Type B pancreatic cell (in vitro differentiated cells): ENCODE data around the gene FAH. TPM values are rescaled to one million over a fixed set of nuclear protein-coding genes. Genes with fewer than 3 reads are reported as not detected.
"Not testable (repeated sequence)": the region's sequence is repeated elsewhere in the genome, so short reads cannot be mapped to it uniquely, and the experiment has no call there.

Experiments used
- DNase-seq: peaks from one replicate; pipeline ENCODE4 v3.0.0; 2021; ENCODE audit warnings: mixed read lengths; ENCODE audit not compliant: unreplicated experiment; ENCODE audit errors: extremely low spot score
- H3K27ac Mint-ChIP-seq: 2 replicates; pipeline ENCODE4 v1.8.0; 2021; ENCODE audit warnings: mild to moderate bottlenecking, mixed read lengths
- H3K27me3 Mint-ChIP-seq: 2 replicates; pipeline ENCODE4 v1.8.0; 2021; ENCODE audit warnings: mixed read lengths
- H3K36me3 Mint-ChIP-seq: 2 replicates; pipeline ENCODE4 v1.8.0; 2021; ENCODE audit warnings: mixed read lengths
- H3K4me1 Mint-ChIP-seq: one replicate; pipeline ENCODE4 v1.8.0; 2021; ENCODE audit warnings: mixed read lengths; ENCODE audit not compliant: unreplicated experiment
- H3K4me3 Mint-ChIP-seq: 2 replicates; pipeline ENCODE4 v1.8.0; 2021; ENCODE audit warnings: mild to moderate bottlenecking, mixed read lengths
- H3K9me3 Mint-ChIP-seq: 2 replicates; pipeline ENCODE4 v1.8.0; 2021; ENCODE audit warnings: mixed read lengths
- CTCF ChIP-seq: fragments of 200-600 bp; sonication (generic); conservative IDR thresholded peaks from 2 replicates; pipeline ENCODE4 v1.5.0; 2021; ENCODE audit warnings: antibody characterized with exemption, mild to moderate bottlenecking
- total RNA-seq: library from RNA; stranded (reverse); gene quantifications from 2 replicates; pipeline ENCODE4 v1.2.1, GENCODE V29; 2021; ENCODE audit warnings: low replicate concordance

FAH gene
- total RNA-seq, 1 donor from 2014 or later, result 25.8 TPM

DNA sequence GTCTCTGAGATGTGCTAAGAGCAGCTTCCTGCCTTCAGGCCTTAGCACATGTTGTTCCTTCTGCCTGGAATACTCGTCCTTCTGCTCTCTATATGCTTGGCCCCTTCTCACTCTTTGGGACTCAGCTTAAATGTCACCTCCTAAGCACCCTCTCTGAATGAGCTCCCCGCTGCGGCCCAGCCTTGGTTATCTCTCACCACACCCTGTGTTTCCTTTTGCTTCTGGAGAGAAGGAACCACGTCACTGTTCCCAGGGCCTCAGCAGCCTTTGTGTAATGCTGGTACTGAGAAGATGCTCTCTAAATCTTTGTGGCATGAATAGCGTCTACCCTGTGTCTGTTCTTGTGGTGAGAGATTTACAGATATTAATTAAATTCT is 2.2 kb downstream of the FAH start:
- no peak for DNase-seq
- H3K4me3 Mint-ChIP-seq, result peak overlapping the region; percentile 75
- no peak overlapping the region for H3K27ac Mint-ChIP-seq
- TF ChIP-seq CTCF, result no peak
- peaks cover 5% of the 10 kb centered on the region for H3K36me3 Mint-ChIP-seq
- no peaks in the 10 kb centered on the region for H3K9me3 Mint-ChIP-seq
- H3K27me3 Mint-ChIP-seq, result peaks cover 3% of the 10 kb centered on the region
- H3K4me1 Mint-ChIP-seq, result peaks cover 28% of the 10 kb centered on the region

- H3K4me1 Mint-ChIP-seq, result peaks cover 28% of the 10 kb centered on the region
- H3K36me3 Mint-ChIP-seq, DNase-seq, H3K27me3 Mint-ChIP-seq, H3K9me3 Mint-ChIP-seq: not testable (repeated sequence)
- H3K27ac Mint-ChIP-seq, result peak overlapping the region; percentile 29
- H3K4me3 Mint-ChIP-seq, result peak overlapping the region; percentile 75
Observed at GRCh38 chr15:80155378-80156175, 2.8 kb downstream of the FAH start.

DNA sequence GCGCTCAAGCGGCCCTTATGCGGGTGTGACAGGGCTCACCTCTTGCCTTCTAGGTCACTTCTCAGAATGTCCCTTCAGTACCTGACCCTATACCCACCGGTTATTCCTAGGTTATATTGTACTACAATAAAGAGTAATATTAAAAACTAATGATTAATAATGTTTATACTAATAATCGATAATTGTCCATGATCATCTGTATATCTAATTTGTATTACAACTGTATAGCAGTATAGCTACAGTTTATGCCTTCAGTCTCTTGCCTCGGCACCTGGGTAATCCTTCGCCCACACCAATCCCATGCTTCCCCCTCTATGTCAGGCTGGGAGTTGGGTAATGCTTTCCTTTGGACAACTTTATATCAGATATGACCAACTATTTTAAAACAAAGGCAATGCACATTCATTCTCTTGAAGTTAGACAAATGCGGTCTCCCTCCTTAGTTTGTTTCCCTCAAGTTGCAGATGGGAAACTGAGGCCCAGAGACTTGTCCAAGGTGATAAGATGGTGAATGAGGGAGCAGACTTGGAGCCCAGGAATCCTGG is 3.4 kb downstream of the FAH start:
- Mint-ChIP-seq H3K4me3 (no peak overlapping the region), H3K27ac (no peak overlapping the region), H3K27me3 (no peaks in the 10 kb centered on the region), H3K36me3 (peaks cover 11% of the 10 kb centered on the region), H3K9me3 (no peaks in the 10 kb centered on the region), H3K4me1 (peaks cover 28% of the 10 kb centered on the region)
- no peak for TF ChIP-seq CTCF
- DNase-seq, result no peak

- Mint-ChIP-seq H3K27me3 (no peaks in the 10 kb centered on the region), H3K36me3 (peaks cover 15% of the 10 kb centered on the region), H3K4me1 (peaks cover 28% of the 10 kb centered on the region), H3K9me3 (no peaks in the 10 kb centered on the region), H3K4me3 (no peak overlapping the region), H3K27ac (no peak overlapping the region)
- TF ChIP-seq CTCF, result no peak
- DNase-seq, result no peak
Observed at GRCh38 chr15:80157215-80157614, 4.4 kb downstream of the FAH start.

DNA sequence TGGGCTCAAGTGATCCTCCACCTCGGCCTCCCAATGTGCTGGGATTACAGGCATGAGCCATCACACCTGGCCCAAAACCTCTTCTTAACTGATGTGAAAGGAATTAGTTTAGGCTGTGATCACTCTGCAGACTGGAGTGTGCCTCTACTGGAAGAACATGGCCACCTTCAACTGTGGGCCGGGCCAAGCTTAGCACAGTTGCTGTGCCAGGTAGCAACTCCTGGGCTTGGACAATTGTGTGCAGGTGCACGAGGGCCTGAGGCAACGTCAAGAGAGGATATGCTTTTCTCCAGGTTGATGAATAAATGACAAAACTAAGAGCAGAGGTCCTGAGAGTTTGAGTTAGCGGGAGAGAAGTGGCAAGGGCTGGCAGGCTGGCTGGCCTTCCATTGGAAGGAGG is 6.5 kb downstream of the FAH start:
- no peak for DNase-seq
- peaks cover 24% of the 10 kb centered on the region for H3K36me3 Mint-ChIP-seq
- TF ChIP-seq CTCF, result no peak
- H3K9me3 Mint-ChIP-seq, result no peaks in the 10 kb centered on the region
- H3K27ac Mint-ChIP-seq, result no peak overlapping the region
- no peaks in the 10 kb centered on the region for H3K27me3 Mint-ChIP-seq
- no peak overlapping the region for H3K4me3 Mint-ChIP-seq
- peaks cover 17% of the 10 kb centered on the region for H3K4me1 Mint-ChIP-seq

GRCh38 chr15:80159811-80160569 is 7.2 kb downstream of the FAH start:
- Mint-ChIP-seq H3K4me3 (no peak overlapping the region), H3K9me3 (no peaks in the 10 kb centered on the region), H3K36me3 (peaks cover 29% of the 10 kb centered on the region), H3K27ac (peak overlapping the region; percentile 57), H3K27me3 (no peaks in the 10 kb centered on the region), H3K4me1 (peaks cover 10% of the 10 kb centered on the region)
- no peak for TF ChIP-seq CTCF
- no peak for DNase-seq
